GM12878 (cell line): ENCODE results near the gene SLC38A1. TPM values are rescaled to one million over a fixed set of nuclear protein-coding genes. Genes with fewer than 3 reads are reported as not detected.
A peak's percentile ranks its signal among the peaks of the same experiment; 100 is the strongest.

ENCODE experiments used
- ATAC-seq: fragments of 200-7000 bp; cut with Tn5 transposase; 3 replicates; pipeline ENCODE4 v1.9.1; 2020; ENCODE audit warnings: mild to moderate bottlenecking, moderate library complexity
- BruUV-seq: library from RNA; stranded (reverse); fragments of 400-500 nt; replicated peaks from 2 replicates; lab custom pipeline; 2021; lab: Mats Ljungman, UMichigan
- CTCF ChIA-PET: fragments of 300-600 bp; sonication (Branson Sonifier 250); formaldehyde crosslinking; extraction: SDS; loops from one replicate; lab custom pipeline; 2021; ENCODE audit warnings: inconsistent platforms; lab: Yijun Ruan, JAX
- POLR2A ChIA-PET: fragments of 350-600 bp; formaldehyde crosslinking; extraction: SDS; loops from one replicate; lab custom pipeline; 2021; ENCODE audit warnings: inconsistent platforms; lab: Charles Lee
- RAD21 ChIA-PET: fragments of 300-600 bp; sonication (Branson Sonifier 250); formaldehyde crosslinking; loops from one replicate; lab custom pipeline; 2023; ENCODE audit warnings: antibody characterized with exemption; ENCODE audit not compliant: unreplicated experiment; lab: Charles Lee
- SMC1A ChIA-PET: fragments of 300-600 bp; sonication (Branson Sonifier 250); formaldehyde crosslinking; loops from one replicate; lab custom pipeline; 2023; ENCODE audit not compliant: unreplicated experiment, uncharacterized antibody; lab: Charles Lee
- DNase-seq: peaks from one replicate; pipeline ENCODE4 v3.0.0-alpha.2; 2011; ENCODE audit warnings: low read depth, low spot score
- FAIRE-seq: peaks from 3 replicates; lab custom pipeline; 2011; peaks lifted over from hg19 to GRCh38; lab: Jason Lieb, UNC
- H2AFZ ChIP-seq: 2 replicates; pipeline ENCODE4 v1.6.0; 2011; ENCODE audit warnings: low read depth, low read length, control low read depth; ENCODE audit not compliant: control insufficient read depth
- H3K27ac ChIP-seq: 2 replicates; pipeline ENCODE4 v1.5.1; 2011; ENCODE audit warnings: control low read depth; ENCODE audit not compliant: control insufficient read depth, insufficient read depth
- H3K27me3 ChIP-seq, 2 experiments: replicated peaks in 1 of 2; 2 replicates each; pipeline versions ENCODE4 v1.6.0 to v1.6.1; 2011; ENCODE audit warnings: low read length in 1 of 2; ENCODE audit not compliant: control insufficient read depth in 2 of 2, insufficient read depth in 2 of 2
- H3K36me3 ChIP-seq, 2 experiments: 2 replicates each; pipeline ENCODE4 v1.5.1; 2011; ENCODE audit warnings: low read length in 1 of 2; ENCODE audit not compliant: control insufficient read depth in 2 of 2, insufficient read depth in 2 of 2
- H3K4me1 ChIP-seq: 2 replicates; pipeline ENCODE4 v1.6.1; 2011; ENCODE audit warnings: mild to moderate bottlenecking, low read length, moderate library complexity, mixed read lengths; ENCODE audit not compliant: control insufficient read depth, insufficient read depth
- H3K4me2 ChIP-seq: 2 replicates; pipeline ENCODE4 v1.6.0; 2011; ENCODE audit warnings: control low read depth; ENCODE audit not compliant: control insufficient read depth, insufficient read depth
- H3K4me3 ChIP-seq: fragments of 200-600 bp; sonication (generic); 2 replicates; pipeline ENCODE4 v1.5.1; 2016
- H3K79me2 ChIP-seq: 2 replicates; pipeline ENCODE4 v1.6.0; 2011; ENCODE audit warnings: low read length; ENCODE audit not compliant: control insufficient read depth, insufficient read depth
- H3K9ac ChIP-seq: 2 replicates; pipeline ENCODE4 v1.8.0; 2011; ENCODE audit warnings: low read length, control low read depth, mixed read lengths; ENCODE audit not compliant: control insufficient read depth, insufficient read depth
- H3K9me3 ChIP-seq: replicated peaks from 3 replicates; pipeline ENCODE4 v1.5.1; 2011; ENCODE audit warnings: mild to moderate bottlenecking, low read length; ENCODE audit not compliant: control insufficient read depth, insufficient read depth
- H4K20me1 ChIP-seq: 2 replicates; pipeline ENCODE4 v1.6.0; 2011; ENCODE audit not compliant: control insufficient read depth, insufficient read depth
- CBX5 ChIP-seq: sonication (generic); IDR thresholded peaks from 2 replicates; pipeline ENCODE4 v1.6.1; 2016; ENCODE audit warnings: low read depth, moderate library complexity, mild to moderate bottlenecking, inconsistent platforms
- DPF2 ChIP-seq: fragments of 450-650 bp; IDR thresholded peaks from 2 replicates; pipeline ENCODE4 v1.6.1; 2017; ENCODE audit warnings: mild to moderate bottlenecking
- GATAD2B ChIP-seq: fragments of 450-650 bp; conservative IDR thresholded peaks from 2 replicates; pipeline ENCODE4 v1.6.1; 2017; ENCODE audit warnings: low read depth, mild to moderate bottlenecking, moderate library complexity
- HCFC1 ChIP-seq: fragments of 150-350 bp; IDR thresholded peaks from 2 replicates; pipeline ENCODE4 v1.6.1; 2014; ENCODE audit warnings: low read length
- HDAC2 ChIP-seq: fragments of 200-600 bp; sonication (generic); IDR thresholded peaks from 2 replicates; pipeline ENCODE4 v1.6.1; 2017
- HDGF ChIP-seq: fragments of 450-650 bp; IDR thresholded peaks from 2 replicates; pipeline ENCODE4 v1.6.1; 2016; ENCODE audit warnings: antibody characterized with exemption
- KAT2A ChIP-seq: conservative IDR thresholded peaks from 2 replicates; pipeline ENCODE4 v1.6.1; 2011; ENCODE audit warnings: low read depth, low read length; ENCODE audit not compliant: control insufficient read depth
- NFIC ChIP-seq: IDR thresholded peaks from 2 replicates; pipeline ENCODE4 v1.6.1; 2012; ENCODE audit warnings: low read depth, mild to moderate bottlenecking, inconsistent platforms, low read length, moderate library complexity
- PAX5 ChIP-seq: IDR thresholded peaks from 2 replicates; pipeline ENCODE4 v1.6.1; 2011; ENCODE audit warnings: low read depth, low read length, borderline replicate concordance
- POU2F2 ChIP-seq: IDR thresholded peaks from 3 replicates; pipeline ENCODE4 v1.6.1; 2011; ENCODE audit warnings: low read depth, mild to moderate bottlenecking, low read length, borderline replicate concordance
- RELA ChIP-seq: fragments of 450-650 bp; IDR thresholded peaks from 2 replicates; pipeline ENCODE4 v1.8.0; 2014; ENCODE audit warnings: borderline replicate concordance; ENCODE audit not compliant: partially characterized antibody
- SMAD1 ChIP-seq: fragments of 450-650 bp; IDR thresholded peaks from 2 replicates; pipeline ENCODE4 v1.6.1; 2018; ENCODE audit warnings: mild to moderate bottlenecking, low read depth; ENCODE audit not compliant: partially characterized antibody
- SREBF2 ChIP-seq: IDR thresholded peaks from 2 replicates; pipeline ENCODE4 v1.6.1; 2012; ENCODE audit warnings: mild to moderate bottlenecking, low read length
- SUZ12 ChIP-seq: fragments of 200-600 bp; sonication (generic); IDR thresholded peaks from one replicate; pipeline ENCODE4 v1.6.1; 2018; ENCODE audit warnings: antibody characterized with exemption, mild to moderate bottlenecking; ENCODE audit not compliant: unreplicated experiment
- TAF1 ChIP-seq: IDR thresholded peaks from 2 replicates; pipeline ENCODE4 v1.6.1; 2011; ENCODE audit warnings: mild to moderate bottlenecking, low read depth, low read length, borderline replicate concordance
- TCF12 ChIP-seq: IDR thresholded peaks from 2 replicates; pipeline ENCODE4 v1.6.1; 2011; ENCODE audit warnings: low read depth, mild to moderate bottlenecking, low read length
- WGBS: methylation state at CpG from one replicate; pipeline ENCODE4 v1.1.6; 2016; ENCODE audit warnings: low lambda C conversion rate; ENCODE audit not compliant: insufficient replicate concordance, insufficient coverage; ENCODE audit errors: missing lambda C conversion rate; 5-methylcytosine and 5-hydroxymethylcytosine counted together
- in situ Hi-C: fragments of 300-500 bp; cut with MboI; formaldehyde crosslinking; loops from 9 replicates; pipeline ENCODE4 v1.14.3; 2018; ENCODE audit warnings: mixed read lengths
- intact Hi-C: fragments of 100-400 bp; cut with micrococcal nuclease; formaldehyde crosslinking; loops from one replicate; pipeline ENCODE4 v1.14.2; 2022; ENCODE audit not compliant: unreplicated experiment
- polyA plus RNA-seq, 11 experiments: library from polyadenylated mRNA; depleted of rRNA in 4 of 11; unstranded in 6 of 11; stranded (reverse) in 5 of 11; fragments of >200 nt; fragmentation: Nextera tagmentation in 4 of 11; fragmentation: Illumina TruSeq in 1 of 11; extraction: Ambion mirVana in 4 of 11; extraction: Trizol in 1 of 11; gene quantifications; 1 replicate in 1 of 11; 2 replicates in 10 of 11; pipeline versions ENCODE4 v1.2.1 to v1.2.3, GENCODE V29; 2011 to 2016; ENCODE audit warnings: inconsistent platforms in 2 of 11, missing spikeins in 2 of 11, low read depth in 1 of 11
- total RNA-seq, 4 experiments: library from RNA; depleted of rRNA in 3 of 4; stranded (reverse); fragments of >200 nt in 3 of 4; fragmentation: Illumina TruSeq in 1 of 4; extraction: Trizol in 1 of 4; gene quantifications; 2 replicates each; pipeline versions ENCODE4 v1.2.1 to v1.2.3, GENCODE V29; 2013 to 2021
- TF ChIP-seq, protein P1 (sequence below): fragments of 450-650 bp; IDR thresholded peaks from 2 replicates; pipeline ENCODE4 v1.6.1; 2016; ENCODE audit warnings: mild to moderate bottlenecking
- TF ChIP-seq, protein P2 (sequence below): IDR thresholded peaks from 2 replicates; pipeline ENCODE4 v1.6.1; 2012; ENCODE audit warnings: mild to moderate bottlenecking, low read depth, low read length

Gene SLC38A1
- total and polyA plus RNA-seq, 10 of the 15 experiments (the other 5 are each of a cell fraction or from before 2014, with no cell fraction given), result 38.1 to 191 (median 144) TPM

DNA sequence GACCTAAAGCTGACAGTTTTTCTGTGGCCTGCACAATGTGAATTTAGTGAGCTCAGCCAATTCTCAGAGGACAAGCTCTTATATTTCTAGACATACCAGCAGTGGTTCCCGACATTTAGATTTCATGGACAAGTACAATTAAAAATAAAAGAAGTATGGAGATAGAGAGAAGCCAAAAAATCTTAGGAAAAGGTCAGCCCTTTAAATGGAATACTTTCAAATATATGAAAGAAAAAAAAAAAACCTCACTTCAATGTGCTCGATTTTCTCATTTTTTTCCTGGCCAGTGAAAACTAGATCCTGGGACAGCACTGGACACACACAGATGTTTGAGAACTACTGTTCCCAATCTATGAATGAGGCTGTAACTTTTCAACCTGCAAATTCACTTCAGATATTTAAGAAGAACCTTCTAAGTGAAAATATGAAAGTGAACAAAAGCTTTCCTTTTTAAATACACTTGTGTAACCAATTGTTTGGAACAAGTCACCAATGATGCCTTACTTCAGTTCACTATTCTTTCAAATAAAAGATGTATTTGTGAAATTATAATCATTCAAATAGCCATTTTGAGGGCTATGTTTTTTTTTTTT, 109.4 kb downstream of the SLC38A1 start (continued):
- TF ChIP-seq, protein P1, sequence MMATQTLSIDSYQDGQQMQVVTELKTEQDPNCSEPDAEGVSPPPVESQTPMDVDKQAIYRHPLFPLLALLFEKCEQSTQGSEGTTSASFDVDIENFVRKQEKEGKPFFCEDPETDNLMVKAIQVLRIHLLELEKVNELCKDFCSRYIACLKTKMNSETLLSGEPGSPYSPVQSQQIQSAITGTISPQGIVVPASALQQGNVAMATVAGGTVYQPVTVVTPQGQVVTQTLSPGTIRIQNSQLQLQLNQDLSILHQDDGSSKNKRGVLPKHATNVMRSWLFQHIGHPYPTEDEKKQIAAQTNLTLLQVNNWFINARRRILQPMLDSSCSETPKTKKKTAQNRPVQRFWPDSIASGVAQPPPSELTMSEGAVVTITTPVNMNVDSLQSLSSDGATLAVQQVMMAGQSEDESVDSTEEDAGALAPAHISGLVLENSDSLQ, result no peak
- TF ChIP-seq NFIC (no peak), POU2F2 (no peak)

- intact Hi-C loops (no loop called here), in situ Hi-C loops (no loop called here)
- TF ChIP-seq HDGF (no peak), PAX5 (no peak), KAT2A (no peak), DPF2 (no peak), GATAD2B (no peak), CBX5 (no peak), TAF1 (no peak), HCFC1 (no peak), HDAC2 (no peak), SREBF2 (no peak), TCF12 (no peak), SUZ12 (no peak), SMAD1 (no peak), RELA (no peak)
- TF ChIP-seq, protein P2, sequence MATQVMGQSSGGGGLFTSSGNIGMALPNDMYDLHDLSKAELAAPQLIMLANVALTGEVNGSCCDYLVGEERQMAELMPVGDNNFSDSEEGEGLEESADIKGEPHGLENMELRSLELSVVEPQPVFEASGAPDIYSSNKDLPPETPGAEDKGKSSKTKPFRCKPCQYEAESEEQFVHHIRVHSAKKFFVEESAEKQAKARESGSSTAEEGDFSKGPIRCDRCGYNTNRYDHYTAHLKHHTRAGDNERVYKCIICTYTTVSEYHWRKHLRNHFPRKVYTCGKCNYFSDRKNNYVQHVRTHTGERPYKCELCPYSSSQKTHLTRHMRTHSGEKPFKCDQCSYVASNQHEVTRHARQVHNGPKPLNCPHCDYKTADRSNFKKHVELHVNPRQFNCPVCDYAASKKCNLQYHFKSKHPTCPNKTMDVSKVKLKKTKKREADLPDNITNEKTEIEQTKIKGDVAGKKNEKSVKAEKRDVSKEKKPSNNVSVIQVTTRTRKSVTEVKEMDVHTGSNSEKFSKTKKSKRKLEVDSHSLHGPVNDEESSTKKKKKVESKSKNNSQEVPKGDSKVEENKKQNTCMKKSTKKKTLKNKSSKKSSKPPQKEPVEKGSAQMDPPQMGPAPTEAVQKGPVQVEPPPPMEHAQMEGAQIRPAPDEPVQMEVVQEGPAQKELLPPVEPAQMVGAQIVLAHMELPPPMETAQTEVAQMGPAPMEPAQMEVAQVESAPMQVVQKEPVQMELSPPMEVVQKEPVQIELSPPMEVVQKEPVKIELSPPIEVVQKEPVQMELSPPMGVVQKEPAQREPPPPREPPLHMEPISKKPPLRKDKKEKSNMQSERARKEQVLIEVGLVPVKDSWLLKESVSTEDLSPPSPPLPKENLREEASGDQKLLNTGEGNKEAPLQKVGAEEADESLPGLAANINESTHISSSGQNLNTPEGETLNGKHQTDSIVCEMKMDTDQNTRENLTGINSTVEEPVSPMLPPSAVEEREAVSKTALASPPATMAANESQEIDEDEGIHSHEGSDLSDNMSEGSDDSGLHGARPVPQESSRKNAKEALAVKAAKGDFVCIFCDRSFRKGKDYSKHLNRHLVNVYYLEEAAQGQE, result no peak
- H3K9ac ChIP-seq, result no peak overlapping the region
- H3K9me3 ChIP-seq, result no peaks in the 10 kb centered on the region; the same call in 1 of the 3 replicates
- no peak overlapping the region for H3K4me3 ChIP-seq
- no peak overlapping the region for H3K4me2 ChIP-seq
- H3K79me2 ChIP-seq, result no peaks in the 10 kb centered on the region
- BruUV-seq, result no TSS peak
- ATAC-seq (no peak), FAIRE-seq (peak; percentile 66), DNase-seq (no peak)
- ChIA-PET CTCF (interaction anchor here (0.6 to 1.9 kb wide), 5 partner anchors 10 to 144 kb away, joined by 3 to 6 read pairs (median 4); no protein-coding TSS in a partner anchor), RAD21 (interaction anchor here (1.0 to 2.9 kb wide), 5 partner anchors 19 to 111 kb away, joined by 3 to 12 read pairs (median 3); no protein-coding TSS in a partner anchor), POLR2A (interaction anchor here (0.6 to 1.8 kb wide), 2 partner anchors 21 to 28 kb away, joined by 3 read pairs; no protein-coding TSS in a partner anchor), SMC1A (interaction anchor here (0.8 to 4.3 kb wide), 10 partner anchors 12 to 144 kb away, joined by 3 to 35 read pairs (median 6); no protein-coding TSS in a partner anchor)
- no peaks in the 10 kb centered on the region for H3K4me1 ChIP-seq
- 50% methylated on average over 1 of the region's 1 CpG for WGBS
- no peaks in the 10 kb centered on the region for H4K20me1 ChIP-seq
- H3K27ac ChIP-seq, result no peak overlapping the region
- H3K36me3 ChIP-seq, result no peaks in the 10 kb centered on the region
- H3K27me3 ChIP-seq, result no peaks in the 10 kb centered on the region
- no peak overlapping the region for H2AFZ ChIP-seq
Observed at GRCh38 chr12:46158501-46158900, 110.3 kb downstream of the SLC38A1 start.
